ENCODE results near the gene FAM168A. TPM values are rescaled to one million over a fixed set of nuclear protein-coding genes. Genes with fewer than 3 reads are reported as not detected.

The FAM168A gene
- total RNA-seq, 2 donors from 2014 or later, result 8.9 to 14.0 TPM

DNA sequence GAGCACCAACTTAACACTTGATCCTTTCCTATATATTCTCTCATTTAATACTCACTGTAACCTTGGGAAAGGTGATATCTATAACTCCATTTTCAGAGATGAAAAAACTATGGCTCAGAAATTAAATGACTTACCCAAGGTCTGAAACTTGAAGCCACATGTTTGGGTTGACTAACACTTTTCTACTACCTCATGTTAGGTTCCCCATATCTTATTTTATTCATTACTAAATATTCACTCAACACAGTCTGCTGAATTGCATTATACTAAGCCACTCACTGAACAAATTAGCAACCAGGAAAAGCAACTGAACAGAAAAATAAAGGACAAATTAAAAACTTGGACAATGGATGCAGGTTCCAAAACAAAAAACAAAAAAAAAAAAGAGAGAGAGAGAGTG lies 59.9 kb downstream of the FAM168A start:
- no peak overlapping the region for H3K27ac ChIP-seq
- no peak for ATAC-seq
- H3K4me3 ChIP-seq, result no peak overlapping the region
- intact Hi-C loops (cut with DNase I), result no loop called here
- H3K27me3 ChIP-seq, result no peaks in the 10 kb centered on the region
- TF ChIP-seq, protein P1, sequence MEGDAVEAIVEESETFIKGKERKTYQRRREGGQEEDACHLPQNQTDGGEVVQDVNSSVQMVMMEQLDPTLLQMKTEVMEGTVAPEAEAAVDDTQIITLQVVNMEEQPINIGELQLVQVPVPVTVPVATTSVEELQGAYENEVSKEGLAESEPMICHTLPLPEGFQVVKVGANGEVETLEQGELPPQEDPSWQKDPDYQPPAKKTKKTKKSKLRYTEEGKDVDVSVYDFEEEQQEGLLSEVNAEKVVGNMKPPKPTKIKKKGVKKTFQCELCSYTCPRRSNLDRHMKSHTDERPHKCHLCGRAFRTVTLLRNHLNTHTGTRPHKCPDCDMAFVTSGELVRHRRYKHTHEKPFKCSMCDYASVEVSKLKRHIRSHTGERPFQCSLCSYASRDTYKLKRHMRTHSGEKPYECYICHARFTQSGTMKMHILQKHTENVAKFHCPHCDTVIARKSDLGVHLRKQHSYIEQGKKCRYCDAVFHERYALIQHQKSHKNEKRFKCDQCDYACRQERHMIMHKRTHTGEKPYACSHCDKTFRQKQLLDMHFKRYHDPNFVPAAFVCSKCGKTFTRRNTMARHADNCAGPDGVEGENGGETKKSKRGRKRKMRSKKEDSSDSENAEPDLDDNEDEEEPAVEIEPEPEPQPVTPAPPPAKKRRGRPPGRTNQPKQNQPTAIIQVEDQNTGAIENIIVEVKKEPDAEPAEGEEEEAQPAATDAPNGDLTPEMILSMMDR (IDR thresholded peaks at IDR 0.05), result no peak
- no peak for TF ChIP-seq POLR2A (IDR thresholded peaks at IDR 0.05)
- no peak for DNase-seq
- no peaks in the 10 kb centered on the region for H3K36me3 ChIP-seq (replicated peaks in 1 of 2; ENCODE audit: insufficient read depth in 1 of 2, low read depth in 2 of 2)
- H3K4me1 ChIP-seq, result peaks cover 7% of the 10 kb centered on the region
- H3K9me3 ChIP-seq, result no peaks in the 10 kb centered on the region

- H3K4me1 ChIP-seq, result no peaks in the 10 kb centered on the region
- no peak overlapping the region for H3K27ac ChIP-seq
- no peaks in the 10 kb centered on the region for H3K36me3 ChIP-seq (replicated peaks in 1 of 2; ENCODE audit: insufficient read depth in 1 of 2, low read depth in 2 of 2)
- no peak for ATAC-seq
- no peaks in the 10 kb centered on the region for H3K27me3 ChIP-seq
- H3K4me3 ChIP-seq, result no peak overlapping the region
- 90 to 92% methylated on average over 2 of the region's 2 CpGs for WGBS, 2 donors
- no peaks in the 10 kb centered on the region for H3K9me3 ChIP-seq
- intact Hi-C loops (cut with DNase I), result no loop called here
- DNase-seq, result no peak
- no peak for TF ChIP-seq POLR2A (IDR thresholded peaks at IDR 0.05)
- TF ChIP-seq, protein P1 (IDR thresholded peaks at IDR 0.05), result no peak
Observed at GRCh38 chr11:73536961-73537360, 61.0 kb downstream of the FAM168A start.

GRCh38 chr11:73532310-73532709 lies 65.6 kb downstream of the FAM168A start:
- 96 to 100% methylated on average over 1 of the region's 1 CpG for WGBS, 2 donors
- no peaks in the 10 kb centered on the region for H3K9me3 ChIP-seq

GRCh38 chr11:73531386-73531785 lies 66.5 kb downstream of the FAM168A start:
- Histone ChIP-seq H3K4me1 (no peaks in the 10 kb centered on the region), H3K36me3 (replicated peaks in 1 of 2; ENCODE audit: insufficient read depth in 1 of 2, low read depth in 2 of 2) (no peaks in the 10 kb centered on the region), H3K27me3 (no peaks in the 10 kb centered on the region), H3K9me3 (no peaks in the 10 kb centered on the region), H3K4me3 (no peak overlapping the region), H3K27ac (no peak overlapping the region)
- WGBS, 2 donors, result 54 to 55% methylated on average over 1 of the region's 1 CpG
- DNase-seq, result no peak
- TF ChIP-seq POLR2A (IDR thresholded peaks at IDR 0.05), result no peak
- TF ChIP-seq, protein P1 (IDR thresholded peaks at IDR 0.05), result no peak
- intact Hi-C loops (cut with DNase I), result no loop called here
- ATAC-seq, result no peak

More at GRCh38 chr11:73532310-73532709, 65.6 kb downstream of the FAM168A start:
- intact Hi-C loops (cut with DNase I), result no loop called here
- H3K4me1 ChIP-seq, result no peaks in the 10 kb centered on the region
- no peak overlapping the region for H3K27ac ChIP-seq
- no peak overlapping the region for H3K4me3 ChIP-seq
- TF ChIP-seq, protein P1 (IDR thresholded peaks at IDR 0.05), result no peak
- TF ChIP-seq POLR2A (IDR thresholded peaks at IDR 0.05), result no peak
- ATAC-seq (no peak), DNase-seq (no peak)
- no peaks in the 10 kb centered on the region for H3K27me3 ChIP-seq
- no peaks in the 10 kb centered on the region for H3K36me3 ChIP-seq (replicated peaks in 1 of 2; ENCODE audit: insufficient read depth in 1 of 2, low read depth in 2 of 2)

DNA sequence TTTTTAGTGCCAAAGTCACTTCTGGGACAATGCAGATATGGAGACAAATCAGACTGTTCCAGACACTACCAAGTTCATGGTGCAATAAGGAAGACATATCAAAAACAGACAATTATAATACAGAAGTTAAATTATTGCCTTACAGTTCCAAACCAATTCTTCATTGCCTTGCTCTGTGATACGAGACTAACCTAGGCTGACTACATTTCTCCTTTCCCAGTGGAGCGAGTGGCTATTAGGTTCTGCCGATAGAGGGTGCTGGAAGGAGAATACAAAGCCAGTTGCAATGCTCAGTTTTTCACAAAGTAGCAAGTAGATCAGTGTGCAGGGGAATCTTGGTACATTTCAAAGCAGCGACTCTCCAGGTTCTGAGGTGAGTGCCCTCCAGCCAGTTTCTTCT lies 67.8 kb downstream of the FAM168A start:
- Histone ChIP-seq H3K4me3 (no peak overlapping the region), H3K27ac (no peak overlapping the region), H3K27me3 (no peaks in the 10 kb centered on the region), H3K9me3 (no peaks in the 10 kb centered on the region), H3K4me1 (no peaks in the 10 kb centered on the region), H3K36me3 (replicated peaks in 1 of 2; ENCODE audit: insufficient read depth in 1 of 2, low read depth in 2 of 2) (no peaks in the 10 kb centered on the region)
- ATAC-seq, result no peak
- 80 to 87% methylated on average over 4 of the region's 4 CpGs for WGBS, 2 donors
- TF ChIP-seq, protein P1 (IDR thresholded peaks at IDR 0.05), result peak in 2 of 7 experiments; percentile 4 to 12
- TF ChIP-seq POLR2A (IDR thresholded peaks at IDR 0.05), result no peak
- intact Hi-C loops (cut with DNase I), result no loop called here
- no peak for DNase-seq
